NCI-H2171 treated with DMSO at 0.1 percent for 48 hours (cell line): ENCODE measurements around the gene NPFFR1.
"Not testable (repeated sequence)": the region's sequence is repeated elsewhere in the genome, so short reads cannot be mapped to it uniquely, and the experiment has no call there.

Source experiments
- DNase-seq: peaks from one replicate; lab custom pipeline; 2025; lab: John Stamatoyannopoulos, UW

NPFFR1 gene

DNA sequence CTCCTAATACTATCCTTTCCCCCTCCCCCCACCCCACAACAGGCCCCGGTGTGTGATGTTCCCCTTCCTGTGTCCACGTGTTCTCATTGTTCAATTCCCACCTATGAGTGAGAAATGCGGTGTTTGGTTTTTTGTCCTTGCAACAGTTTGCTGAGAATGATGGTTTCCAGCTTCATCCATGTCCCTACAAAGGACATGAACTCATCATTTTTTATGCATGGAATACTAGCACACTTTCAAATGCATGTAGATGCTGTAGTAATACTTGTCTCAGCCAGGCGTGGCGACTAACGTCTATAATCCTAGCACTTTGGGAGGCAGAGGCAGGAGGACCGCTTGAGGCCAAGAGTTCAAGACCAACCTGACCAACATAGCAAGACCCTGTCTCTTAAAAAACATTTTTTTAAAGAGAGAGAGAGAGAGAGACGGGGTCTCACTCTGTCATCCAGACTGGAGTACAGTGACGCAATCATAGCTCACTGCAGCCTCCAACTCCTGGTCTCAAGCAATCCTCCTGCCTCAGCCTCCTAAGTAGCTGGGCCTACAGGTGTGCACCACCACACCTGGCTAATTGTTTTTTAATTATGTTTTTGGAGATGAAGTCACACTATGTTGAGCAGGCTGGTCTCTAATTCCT is 60.9 kb downstream of the NPFFR1 start:
- not testable (repeated sequence) for DNase-seq

DNA sequence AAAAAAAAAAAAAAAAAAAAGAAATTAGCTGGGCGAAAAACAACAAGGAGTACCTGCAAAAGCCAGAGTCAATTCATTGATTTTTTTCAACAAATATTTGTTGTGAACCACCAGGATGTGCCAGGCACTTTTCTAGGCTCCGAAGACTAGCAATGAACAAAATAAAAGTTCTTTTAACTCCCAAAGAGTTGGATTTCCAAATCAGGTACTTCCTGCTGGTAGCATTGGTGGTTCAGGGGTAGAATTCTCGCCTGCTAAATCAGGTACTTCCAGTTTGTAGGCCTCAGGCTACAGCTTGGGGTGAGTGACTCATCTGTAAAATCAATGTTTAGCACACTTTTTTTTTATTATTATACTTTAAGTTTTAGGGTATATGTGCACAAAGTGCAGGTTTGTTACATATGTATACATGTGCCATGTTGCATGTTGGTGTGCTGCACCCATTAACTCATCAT is 61.4 kb downstream of the NPFFR1 start:
- no peak for DNase-seq

DNA sequence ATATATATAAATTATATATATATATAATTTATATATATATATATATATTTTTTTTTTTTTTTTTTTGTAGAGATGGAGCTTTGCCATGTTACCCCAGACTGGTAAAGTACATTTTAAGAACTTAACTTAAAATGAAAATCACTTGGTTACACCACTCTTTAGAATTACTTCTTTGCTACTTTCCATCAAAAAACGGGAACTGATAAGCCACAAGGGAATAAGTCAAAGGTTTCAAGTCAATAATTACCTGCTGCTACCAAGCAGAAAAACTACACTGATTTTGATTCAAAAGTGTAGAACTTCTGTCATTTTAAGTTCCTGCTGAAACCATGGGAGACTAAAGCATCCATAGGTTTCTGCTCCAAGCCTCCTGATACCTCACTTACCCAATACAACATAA is 62.8 kb downstream of the NPFFR1 start:
- DNase-seq, result no peak

DNA sequence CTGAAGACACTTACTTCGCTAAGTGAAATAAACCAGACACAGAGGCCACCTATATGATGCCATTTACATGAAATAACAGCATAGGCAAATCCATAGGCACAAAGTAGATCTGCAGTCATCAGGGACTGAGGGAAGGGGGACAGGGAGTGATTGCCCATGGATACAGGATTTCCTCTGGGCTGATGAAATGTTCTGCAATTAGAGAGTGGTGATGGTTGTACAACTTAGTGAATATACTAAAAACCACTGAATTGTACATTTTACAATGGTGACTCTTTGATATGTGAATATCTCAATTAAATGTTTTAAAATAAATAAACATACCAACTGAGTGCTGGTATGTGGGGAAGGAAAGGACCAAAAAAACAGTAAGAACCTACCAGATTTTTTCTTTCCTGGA is 70.9 kb downstream of the NPFFR1 start:
- no peak for DNase-seq

DNA sequence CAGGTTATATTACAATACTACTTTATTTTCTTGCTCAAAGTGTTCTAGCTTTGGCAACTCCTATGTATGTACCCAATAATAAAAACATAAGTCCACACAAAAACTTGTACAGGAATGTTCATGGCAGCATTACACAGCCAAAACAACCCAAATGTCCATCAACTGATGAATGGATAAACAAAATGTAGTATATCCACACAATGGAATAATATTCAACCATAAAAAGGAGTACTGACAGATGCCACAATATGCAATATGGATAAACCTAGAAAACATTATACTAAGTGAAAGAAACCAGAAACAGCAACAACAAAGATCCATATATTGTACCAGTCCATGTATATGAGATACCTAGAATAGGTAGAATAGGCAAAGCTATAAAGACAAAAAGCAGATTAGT is 71.5 kb downstream of the NPFFR1 start:
- DNase-seq, result no peak

DNA sequence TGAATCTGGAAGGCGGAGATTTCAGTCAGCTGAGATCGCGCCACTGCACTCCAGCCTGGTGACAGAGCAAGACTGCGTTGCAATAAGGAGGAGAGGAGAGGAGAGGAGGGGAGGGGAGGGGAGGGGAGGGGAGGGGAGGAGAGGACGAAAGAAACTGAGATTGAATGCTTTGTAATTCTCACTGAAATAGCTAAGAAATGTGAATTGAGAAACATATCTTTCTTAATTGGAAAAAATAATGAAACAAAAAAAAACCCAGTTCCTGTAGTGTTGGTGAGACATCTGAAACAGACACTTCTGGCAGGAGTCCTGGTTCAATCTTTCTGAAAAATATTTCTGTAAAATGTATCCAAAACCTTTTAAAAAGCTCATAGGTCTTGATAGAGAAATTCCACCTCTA is 77.0 kb downstream of the NPFFR1 start:
- DNase-seq, result no peak

DNA sequence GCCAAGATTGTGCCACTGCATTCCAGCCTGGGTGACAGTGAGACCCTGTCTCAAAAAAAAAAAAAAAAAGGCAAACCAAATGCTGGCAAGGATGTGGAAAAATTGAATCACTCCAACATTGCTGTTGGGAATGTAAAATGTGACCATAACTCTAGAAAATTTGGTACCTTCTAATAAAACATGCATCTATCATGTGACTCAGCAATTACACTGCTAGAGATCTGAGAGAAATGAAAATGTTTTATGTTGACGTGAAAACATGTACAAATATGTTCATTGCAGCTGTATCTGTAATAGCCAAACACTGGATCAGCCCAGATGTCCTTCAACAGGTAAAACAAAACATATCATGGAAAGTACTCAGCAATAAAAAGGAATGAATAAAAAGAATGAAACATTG is 82.7 kb downstream of the NPFFR1 start:
- no peak for DNase-seq

DNA sequence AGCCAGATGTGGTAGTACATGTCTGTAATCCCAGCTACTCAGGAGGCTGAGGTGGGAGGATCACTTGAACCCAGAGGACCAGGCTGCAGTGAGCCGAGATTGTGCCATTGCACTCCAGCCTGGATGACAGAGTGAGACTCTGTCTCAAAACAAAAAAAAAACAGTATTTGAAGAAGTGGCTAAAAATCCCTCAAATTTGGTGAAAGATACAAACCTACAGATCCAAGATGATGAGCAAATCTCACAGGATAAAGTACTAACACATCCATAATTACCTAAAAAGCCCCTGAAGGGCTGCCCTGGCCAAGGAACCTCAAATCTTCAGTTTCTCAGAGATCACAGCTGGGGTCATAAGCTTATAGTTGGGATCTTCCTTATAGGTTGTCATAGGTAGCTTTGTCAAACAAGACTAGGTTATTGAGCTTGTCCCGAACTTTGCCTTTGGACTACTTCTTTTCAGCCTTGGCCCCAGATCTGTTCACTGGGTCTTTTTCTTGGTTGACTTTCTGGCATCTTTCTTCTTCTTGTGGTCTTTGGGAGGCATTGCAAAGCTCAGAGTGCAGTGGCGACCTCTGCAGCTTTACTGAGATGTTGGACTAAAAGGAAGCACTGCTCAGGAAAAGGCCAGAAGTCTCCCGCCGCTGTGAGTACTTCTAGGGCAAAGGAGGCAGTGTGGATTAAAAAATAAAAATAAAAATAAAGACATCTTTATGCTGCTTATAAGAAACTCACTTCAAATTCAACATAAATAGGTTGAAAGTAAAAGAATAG is 84.9 kb downstream of the NPFFR1 start:
- DNase-seq, result no peak
